Measurements from ENCODE around the gene UAP1L1.

Gene UAP1L1

GRCh38 chr9:137044502-137045177, 32.7 kb upstream of the UAP1L1 start:
- TF ChIP-seq CTCF (IDR thresholded peaks at IDR 0.05; ENCODE audit: insufficient read depth, low read length, missing control alignments), result no peak
- peak overlapping the region; percentile 65 for H3K4me3 ChIP-seq (ENCODE audit: low read depth, low read length)
- ChIA-PET POLR2A (no interaction called here), CTCF (interaction anchor here (0.6 to 2.6 kb wide), 13 partner anchors 8 to 192 kb away, joined by 3 to 36 read pairs (median 4); partner anchors contain the start of genes ABCA2, FUT7, RNF224 and SAPCD2)
- DNase-seq (ENCODE audit: low read depth, low spot score), result no peak

GRCh38 chr9:137045294-137046087, 31.8 kb upstream of the UAP1L1 start:
- no peak for TF ChIP-seq CTCF (IDR thresholded peaks at IDR 0.05; ENCODE audit: insufficient read depth, low read length, missing control alignments)
- H3K4me3 ChIP-seq (ENCODE audit: low read depth, low read length), result peak overlapping the region; percentile 65
- DNase-seq (ENCODE audit: low read depth, low spot score), result no peak
- CTCF ChIA-PET, result interaction anchor here (0.6 to 10.9 kb wide), 15 partner anchors 10 to 257 kb away, joined by 3 to 364 read pairs (median 7); partner anchors contain the start of genes ABCA2, CYSRT1, FUT7 and RNF208
- POLR2A ChIA-PET, result no interaction called here

GRCh38 chr9:137046088-137046787, 31.1 kb upstream of the UAP1L1 start, which contains the start of gene NPDC1:
NPDC1 (minus strand) TSS chr9:137046177; CDS start chr9:137045989, 188 bp downstream.
- peak within 1 kb of the TSS; percentile 65 for H3K4me3 ChIP-seq (ENCODE audit: low read depth, low read length)
- no peak for DNase-seq (ENCODE audit: low read depth, low spot score)
- ChIA-PET CTCF (interaction anchor here (0.7 to 10.9 kb wide), 29 partner anchors 10 to 268 kb away, joined by 3 to 364 read pairs (median 4); partner anchors contain the start of genes ABCA2, CYSRT1, FBXW5 and FUT7), POLR2A (interaction anchor here (0.6 to 0.9 kb wide), 2 partner anchors 11 to 181 kb away, joined by 3 read pairs; partner anchors contain the start of gene RNF224)
- peak; percentile 93 for TF ChIP-seq CTCF (IDR thresholded peaks at IDR 0.05; ENCODE audit: insufficient read depth, low read length, missing control alignments)

- TF ChIP-seq CTCF (IDR thresholded peaks at IDR 0.05; ENCODE audit: insufficient read depth, low read length, missing control alignments), result no peak
- no peak overlapping the region for H3K4me3 ChIP-seq (ENCODE audit: low read depth, low read length)
- ChIA-PET POLR2A (no interaction called here), CTCF (interaction anchor here (0.8 to 10.9 kb wide), 8 partner anchors 14 to 189 kb away, joined by 3 to 364 read pairs (median 4); partner anchors contain the start of genes CLIC3, RNF224 and SAPCD2)
- no peak for DNase-seq (ENCODE audit: low read depth, low spot score)
Measured at GRCh38 chr9:137048655-137049543, 28.4 kb upstream of the UAP1L1 start.

GRCh38 chr9:137049544-137050449, 27.5 kb upstream of the UAP1L1 start:
- CTCF ChIA-PET, result interaction anchor here (0.8 to 10.9 kb wide), 8 partner anchors 15 to 188 kb away, joined by 3 to 364 read pairs (median 4); partner anchors contain the start of genes CLIC3, RNF224 and SAPCD2

More at GRCh38 chr9:137049544-137050449, 27.5 kb upstream of the UAP1L1 start:
- no peak overlapping the region for H3K4me3 ChIP-seq (ENCODE audit: low read depth, low read length)
- peak; percentile 60 for TF ChIP-seq CTCF (IDR thresholded peaks at IDR 0.05; ENCODE audit: insufficient read depth, low read length, missing control alignments)
- POLR2A ChIA-PET, result no interaction called here
- no peak for DNase-seq (ENCODE audit: low read depth, low spot score)

Measured in AG04449 (cell line).